Iris pigment epithelial cell (primary cell): ENCODE measurements around the gene EIF4E2.
"Not testable (repeated sequence)": the region's sequence is repeated elsewhere in the genome, so short reads cannot be mapped to it uniquely, and the experiment has no call there.

ENCODE experiments used
- DNase-seq: peaks from one replicate; pipeline ENCODE4 v3.0.0-alpha.2; 2011; ENCODE audit warnings: low read depth

EIF4E2 gene

DNA sequence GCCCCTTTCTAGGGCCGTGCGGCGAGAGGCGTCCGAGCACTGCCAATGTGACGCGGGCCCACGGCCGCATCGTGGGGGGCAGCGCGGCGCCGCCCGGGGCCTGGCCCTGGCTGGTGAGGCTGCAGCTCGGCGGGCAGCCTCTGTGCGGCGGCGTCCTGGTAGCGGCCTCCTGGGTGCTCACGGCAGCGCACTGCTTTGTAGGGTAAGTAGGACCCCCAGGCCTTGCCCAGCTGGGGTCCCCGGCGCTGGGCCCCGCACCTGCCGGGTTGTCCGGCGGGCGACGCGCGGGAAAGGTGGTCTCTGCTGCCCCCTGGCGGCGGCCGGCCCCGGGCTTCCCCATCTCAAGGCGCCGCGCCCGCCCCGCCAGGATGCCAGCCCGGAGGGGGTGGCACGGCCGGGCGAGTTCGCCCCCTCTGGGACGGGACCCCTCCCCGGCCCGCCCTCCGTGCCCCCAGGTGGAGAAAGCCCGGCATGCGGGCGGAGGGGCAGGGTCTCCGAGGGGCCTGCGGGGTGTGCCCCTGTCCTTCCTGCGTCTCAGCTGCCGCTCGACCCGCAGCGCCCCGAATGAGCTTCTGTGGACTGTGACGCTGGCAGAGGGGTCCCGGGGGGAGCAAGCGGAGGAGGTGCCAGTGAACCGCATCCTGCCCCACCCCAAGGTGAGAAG is 28.4 kb upstream of the EIF4E2 start:
- no peak for DNase-seq

DNA sequence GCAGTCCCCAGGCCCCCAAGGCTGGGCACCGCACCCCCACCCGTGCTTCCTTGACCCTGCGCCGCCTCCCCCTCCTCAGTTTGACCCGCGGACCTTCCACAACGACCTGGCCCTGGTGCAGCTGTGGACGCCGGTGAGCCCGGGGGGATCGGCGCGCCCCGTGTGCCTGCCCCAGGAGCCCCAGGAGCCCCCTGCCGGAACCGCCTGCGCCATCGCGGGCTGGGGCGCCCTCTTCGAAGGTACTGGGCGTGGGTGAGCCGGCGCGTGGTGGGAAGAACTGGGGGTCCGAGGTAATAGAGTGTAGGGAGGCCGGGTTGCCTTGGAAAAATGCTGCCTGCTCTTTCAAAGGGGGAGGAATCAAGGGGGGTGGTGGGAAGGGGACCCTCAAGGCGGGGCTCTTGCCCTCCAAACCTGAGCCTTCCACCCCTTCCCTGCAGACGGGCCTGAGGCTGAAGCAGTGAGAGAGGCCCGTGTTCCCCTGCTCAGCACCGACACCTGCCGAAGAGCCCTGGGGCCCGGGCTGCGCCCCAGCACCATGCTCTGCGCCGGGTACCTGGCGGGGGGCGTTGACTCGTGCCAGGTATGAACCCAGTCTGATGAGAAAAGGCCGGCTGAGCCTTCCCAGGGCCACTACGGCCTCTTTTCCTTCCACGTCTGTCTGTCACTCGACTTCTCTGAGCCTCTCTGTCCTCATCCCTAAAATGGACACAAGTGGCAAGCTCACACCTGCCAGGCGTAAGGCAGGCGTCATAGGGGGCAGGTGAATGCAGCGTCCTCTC is 27.7 kb upstream of the EIF4E2 start:
- DNase-seq: no peak

- no peak for DNase-seq
Measured at GRCh38 chr2:232523402-232523681, 27.1 kb upstream of the EIF4E2 start.

GRCh38 chr2:232523682-232524597 is 26.5 kb upstream of the EIF4E2 start:
- DNase-seq: peak; percentile 34

DNA sequence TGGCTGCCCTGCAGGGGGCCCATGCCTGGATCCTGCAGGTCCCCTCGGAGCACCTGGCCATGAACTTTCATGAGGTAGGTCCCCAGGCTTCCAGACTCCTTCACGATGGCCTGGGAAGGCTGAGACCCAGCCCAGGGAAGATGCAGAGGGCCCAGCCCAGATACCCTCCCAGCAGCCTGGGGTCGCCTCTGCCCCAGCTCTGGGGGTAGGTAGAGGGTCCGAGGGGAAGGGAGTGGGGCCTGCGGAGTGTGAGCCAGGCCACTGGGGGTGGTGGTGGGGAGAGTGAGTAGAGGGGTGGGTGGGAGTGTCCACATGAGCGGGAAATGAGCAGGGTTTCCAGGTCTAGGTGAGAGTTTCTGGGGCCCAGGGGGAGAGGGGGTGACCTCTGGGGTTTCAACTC is 25.7 kb upstream of the EIF4E2 start:
- no peak for DNase-seq

GRCh38 chr2:232525199-232525598 is 25.3 kb upstream of the EIF4E2 start:
- DNase-seq: no peak

- no peak for DNase-seq
Measured at GRCh38 chr2:232525791-232526371, 24.6 kb upstream of the EIF4E2 start, which contains the start of gene CHRND. TSS of gene CHRND (plus strand) at chr2:232526160. CDS start at chr2:232526216, 56 bp downstream.

DNA sequence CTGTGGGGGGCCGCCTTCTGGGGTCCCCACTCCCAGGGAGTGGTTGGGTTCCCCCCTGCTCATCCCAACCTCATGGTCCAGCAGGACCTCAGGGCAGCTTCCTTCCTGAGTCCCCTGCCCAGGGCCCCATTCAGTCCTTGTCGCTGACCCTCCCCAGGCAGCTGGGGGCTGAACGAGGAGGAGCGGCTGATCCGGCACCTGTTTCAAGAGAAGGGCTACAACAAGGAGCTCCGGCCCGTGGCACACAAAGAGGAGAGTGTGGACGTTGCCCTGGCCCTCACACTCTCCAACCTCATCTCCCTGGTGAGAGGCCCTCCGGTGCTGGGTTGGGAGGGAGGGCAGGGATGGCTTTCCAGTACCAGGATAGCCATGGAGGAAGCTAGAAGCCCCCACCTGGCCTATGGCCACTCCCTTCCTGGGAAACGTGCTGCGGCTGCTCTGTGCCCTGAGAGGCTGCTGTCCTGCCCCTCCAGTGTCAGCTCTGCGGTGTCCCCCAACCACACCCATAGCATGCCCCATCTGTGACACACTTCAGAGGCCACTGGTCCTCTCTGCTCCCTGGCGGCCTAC is 24.0 kb upstream of the EIF4E2 start:
- no peak for DNase-seq

- no peak for DNase-seq
Measured at GRCh38 chr2:232527905-232528470, 22.5 kb upstream of the EIF4E2 start.

DNA sequence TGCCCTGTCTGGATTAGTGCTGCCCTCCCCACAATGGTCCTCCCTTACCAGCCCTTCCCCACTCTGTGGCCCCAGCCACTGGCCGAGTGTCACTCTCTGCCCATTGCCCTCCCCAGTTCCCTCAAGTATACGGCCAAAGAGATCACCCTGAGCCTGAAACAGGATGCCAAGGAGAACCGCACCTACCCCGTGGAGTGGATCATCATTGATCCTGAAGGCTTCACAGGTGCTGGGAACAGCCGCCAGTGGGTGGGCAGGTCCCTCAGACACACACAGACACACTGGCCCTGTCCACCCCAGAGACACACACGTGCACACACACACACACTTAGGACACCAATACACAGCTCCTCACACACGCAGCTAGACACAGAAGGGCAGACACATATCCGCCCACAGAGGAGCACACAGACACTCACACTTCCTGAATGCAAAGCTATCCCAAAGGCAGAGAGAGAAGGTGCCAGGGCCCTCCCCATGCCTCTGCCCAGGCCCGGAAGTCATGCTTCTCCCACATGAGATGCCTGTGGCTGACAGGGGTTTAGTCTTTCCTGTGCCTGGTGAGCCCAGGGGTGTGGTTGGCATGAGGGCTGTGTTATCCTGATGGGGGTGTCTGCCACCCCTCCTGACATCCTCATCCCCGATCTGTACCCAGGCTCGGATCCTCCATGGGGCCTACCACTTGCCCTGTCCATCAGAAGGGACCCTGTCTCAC is 21.6 kb upstream of the EIF4E2 start:
- DNase-seq: no peak

DNA sequence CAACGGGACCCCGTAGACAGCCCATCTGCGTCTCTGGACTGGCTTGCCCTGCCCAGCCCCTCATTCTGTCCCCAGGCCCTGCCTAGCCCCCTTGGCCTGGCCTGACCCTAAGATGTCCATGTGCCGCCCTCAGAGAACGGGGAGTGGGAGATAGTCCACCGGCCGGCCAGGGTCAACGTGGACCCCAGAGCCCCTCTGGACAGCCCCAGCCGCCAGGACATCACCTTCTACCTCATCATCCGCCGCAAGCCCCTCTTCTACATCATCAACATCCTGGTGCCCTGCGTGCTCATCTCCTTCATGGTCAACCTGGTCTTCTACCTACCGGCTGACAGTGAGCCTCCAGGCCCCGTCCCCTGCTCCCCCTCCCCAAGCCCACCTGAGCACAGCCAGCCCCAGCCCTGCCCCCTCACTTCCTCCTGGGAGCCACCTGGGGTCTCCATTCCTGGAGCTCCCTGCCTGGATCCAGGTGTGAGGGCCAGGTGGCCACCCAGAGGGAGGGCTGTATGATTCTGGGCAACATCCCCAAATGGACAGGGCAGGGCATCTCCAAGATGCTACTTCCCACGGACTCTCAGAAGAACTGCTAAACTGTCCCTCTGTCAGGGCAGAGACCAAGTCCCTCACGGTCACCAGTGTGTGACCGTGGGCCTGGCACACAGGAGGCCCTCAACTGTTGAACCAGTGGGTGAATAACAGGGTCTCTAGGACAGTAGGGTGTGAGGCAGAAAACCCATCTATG is 20.5 kb upstream of the EIF4E2 start:
- DNase-seq: no peak

DNA sequence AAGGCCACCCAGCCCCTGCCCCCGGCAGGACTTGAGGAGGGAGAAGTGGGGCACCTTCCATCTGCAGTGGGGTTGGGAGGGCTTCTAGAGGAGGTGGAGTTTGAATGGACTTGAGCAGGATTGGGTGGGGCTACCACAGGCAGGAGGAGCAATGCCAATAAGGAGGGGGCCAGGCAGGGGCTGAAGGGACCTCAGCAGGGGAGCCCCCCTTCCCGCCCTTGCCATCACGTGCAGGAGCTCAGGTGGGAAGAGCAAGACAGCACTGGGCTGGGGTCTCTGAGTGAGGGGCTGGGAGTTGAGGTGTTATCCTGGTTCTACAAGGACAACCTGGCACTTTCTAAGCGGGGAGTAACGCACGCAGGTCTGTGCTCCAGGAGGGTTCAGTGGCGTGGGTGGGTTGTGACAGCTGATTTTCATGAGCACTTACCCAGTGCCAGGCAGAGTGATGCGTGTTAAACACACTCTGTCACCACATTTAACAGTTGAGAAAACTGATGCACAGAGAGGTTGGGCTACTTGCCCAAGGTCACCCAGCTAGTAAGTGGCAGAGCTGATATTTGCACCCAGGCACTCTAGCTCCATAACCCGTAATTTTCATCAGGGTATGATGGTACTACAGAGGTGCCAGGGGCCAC is 19.7 kb upstream of the EIF4E2 start:
- no peak for DNase-seq

- no peak for DNase-seq
Measured at GRCh38 chr2:232532419-232532818, 18.1 kb upstream of the EIF4E2 start.

- not testable (repeated sequence) for DNase-seq
Measured at GRCh38 chr2:232532821-232533220, 17.7 kb upstream of the EIF4E2 start.

DNA sequence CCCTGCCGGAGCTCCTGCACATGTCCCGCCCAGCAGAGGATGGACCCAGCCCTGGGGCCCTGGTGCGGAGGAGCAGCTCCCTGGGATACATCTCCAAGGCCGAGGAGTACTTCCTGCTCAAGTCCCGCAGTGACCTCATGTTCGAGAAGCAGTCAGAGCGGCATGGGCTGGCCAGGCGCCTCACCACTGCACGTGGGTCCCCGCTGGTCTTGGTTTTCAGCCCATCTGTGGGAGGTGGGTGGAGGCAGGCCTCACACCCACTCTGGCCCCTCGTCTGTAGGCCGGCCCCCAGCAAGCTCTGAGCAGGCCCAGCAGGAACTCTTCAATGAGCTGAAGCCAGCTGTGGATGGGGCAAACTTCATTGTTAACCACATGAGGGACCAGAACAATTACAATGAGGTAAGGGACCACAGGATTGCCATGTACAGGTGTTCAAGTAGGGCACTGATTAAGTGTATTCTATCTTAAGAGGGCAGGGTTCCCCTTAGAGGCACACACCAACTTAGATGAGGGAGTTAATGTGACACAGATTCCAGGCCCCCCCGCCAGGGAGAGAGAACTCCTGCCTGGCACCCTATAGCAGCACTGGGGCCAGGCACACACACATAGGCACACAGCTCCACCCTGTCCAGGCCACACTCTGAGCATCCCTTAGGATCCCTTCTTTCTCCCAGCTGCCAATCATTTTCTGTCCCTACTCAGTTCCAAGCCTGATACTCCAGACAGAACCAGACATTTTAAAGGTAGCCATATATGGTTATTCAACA is 16.4 kb upstream of the EIF4E2 start:
- DNase-seq: no peak

DNA sequence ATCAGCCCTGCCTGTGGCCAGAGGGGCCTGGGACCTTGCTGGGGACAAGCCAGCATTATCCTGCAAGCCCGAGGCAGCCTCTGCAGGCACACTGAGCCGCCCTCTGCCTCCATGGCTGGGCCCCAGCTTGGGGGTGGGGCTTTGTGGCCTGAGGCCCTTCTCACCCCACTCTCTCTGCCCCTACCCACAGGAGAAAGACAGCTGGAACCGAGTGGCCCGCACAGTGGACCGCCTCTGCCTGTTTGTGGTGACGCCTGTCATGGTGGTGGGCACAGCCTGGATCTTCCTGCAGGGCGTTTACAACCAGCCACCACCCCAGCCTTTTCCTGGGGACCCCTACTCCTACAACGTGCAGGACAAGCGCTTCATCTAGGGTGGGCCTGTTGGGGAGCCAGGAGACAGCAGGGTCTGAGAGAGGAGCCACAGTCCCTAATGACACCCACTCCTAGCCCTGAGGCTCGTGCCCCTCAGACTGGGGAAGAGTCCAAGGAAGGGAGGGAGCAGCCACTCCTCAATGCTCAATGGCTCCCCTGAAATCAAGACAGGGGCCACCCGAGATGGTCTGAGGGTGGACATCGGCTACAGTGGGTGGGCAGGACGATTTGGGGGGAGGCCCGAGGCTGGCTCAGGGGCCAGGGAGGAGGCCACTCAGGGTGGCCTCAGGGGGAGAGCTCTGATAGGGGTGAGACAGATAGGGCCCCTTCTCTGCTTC is 15.4 kb upstream of the EIF4E2 start:
- DNase-seq: no peak

GRCh38 chr2:232535761-232536530 is 14.5 kb upstream of the EIF4E2 start:
- no peak for DNase-seq

DNA sequence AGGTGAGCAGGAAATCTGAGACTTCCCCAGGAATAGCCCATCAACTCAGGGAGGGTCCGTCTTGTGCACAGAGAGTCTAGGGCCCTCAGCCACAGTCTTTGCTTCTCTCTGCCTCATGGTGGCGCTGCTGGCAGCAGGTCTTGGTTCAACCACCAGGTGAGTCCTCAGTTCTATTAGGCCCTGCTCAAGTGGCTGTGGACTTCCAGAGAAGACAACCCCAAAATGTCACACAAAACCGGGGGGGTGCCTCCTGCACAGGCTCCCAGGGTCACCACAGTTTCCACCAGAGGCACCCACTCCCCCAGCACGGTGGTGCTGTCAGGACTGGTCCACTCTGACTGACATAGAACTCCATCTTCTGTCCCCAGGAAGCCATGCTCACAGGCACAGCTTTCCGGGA is 13.4 kb upstream of the EIF4E2 start:
- no peak for DNase-seq
